Panc1 (cell line): ENCODE data around the gene FUS.

ENCODE experiments used
- CTCF ChIP-seq: fragments of 450-650 bp; IDR thresholded peaks from 2 replicates; pipeline ENCODE4 v1.5.1; 2017; ENCODE audit warnings: mild to moderate bottlenecking
- POLR2AphosphoS5 ChIP-seq: IDR thresholded peaks from 2 replicates; pipeline ENCODE4 v1.6.1; 2012; ENCODE audit warnings: mild to moderate bottlenecking, low read depth, low read length, moderate library complexity
- REST ChIP-seq, 2 experiments: IDR thresholded peaks; 2 replicates each; pipeline ENCODE4 v1.6.1; 2011 to 2012; ENCODE audit warnings: low read depth in 2 of 2, control low read depth in 1 of 2, low read length in 1 of 2, mild to moderate bottlenecking in 1 of 2, moderate library complexity in 1 of 2; ENCODE audit not compliant: insufficient read depth in 1 of 2
- SIN3A ChIP-seq: IDR thresholded peaks from 2 replicates; pipeline ENCODE4 v1.6.1; 2012; ENCODE audit warnings: low read depth, mild to moderate bottlenecking, low read length, moderate library complexity, borderline replicate concordance; ENCODE audit not compliant: insufficient read depth

- TF ChIP-seq CTCF, result no peak
- no peak for TF ChIP-seq REST (IDR thresholded peaks at IDR 0.05; ENCODE audit: insufficient read depth in 1 of 2, low read depth in 2 of 2, low read length in 1 of 2)
- TF ChIP-seq POLR2AphosphoS5, result no peak
- no peak for TF ChIP-seq SIN3A
Observed at GRCh38 chr16:31206776-31207175, 26.8 kb downstream of the FUS start.
